Uterus (tissue), 2 donors: Measurements from ENCODE around the gene KCNK1.

Experiments
- CTCF ChIP-seq, 4 experiments: fragments of 200-600 bp in 2 of 4; fragments of 450-650 bp in 2 of 4; sonication (generic) in 2 of 4; IDR thresholded peaks; one replicate each; pipeline ENCODE4 v1.5.1; 2016 to 2019; ENCODE audit warnings: antibody characterized with exemption in 4 of 4, mild to moderate bottlenecking in 2 of 4, moderate library complexity in 1 of 4
- POLR2A ChIP-seq, 2 donors: fragments of 450-650 bp; IDR thresholded peaks; one replicate each; pipeline ENCODE4 v1.6.1; 2016; ENCODE audit warnings: antibody characterized with exemption in 2 of 2, mild to moderate bottlenecking in 1 of 2, moderate library complexity in 1 of 2

GRCh38 chr1:233704898-233705723, 91.2 kb downstream of the KCNK1 start:
- TF ChIP-seq CTCF (IDR thresholded peaks at IDR 0.05) (no peak), POLR2A (IDR thresholded peaks at IDR 0.05) (no peak)
